HS-27A (cell line): Measurements from ENCODE around the gene PCNX1.
"Not testable (repeated sequence)": the region's sequence is repeated elsewhere in the genome, so short reads cannot be mapped to it uniquely, and the experiment has no call there.

Experiments used
- DNase-seq: peaks from one replicate; pipeline ENCODE4 v3.0.0-alpha.2; 2012; ENCODE audit warnings: low read depth, missing footprints

The PCNX1 gene

DNA sequence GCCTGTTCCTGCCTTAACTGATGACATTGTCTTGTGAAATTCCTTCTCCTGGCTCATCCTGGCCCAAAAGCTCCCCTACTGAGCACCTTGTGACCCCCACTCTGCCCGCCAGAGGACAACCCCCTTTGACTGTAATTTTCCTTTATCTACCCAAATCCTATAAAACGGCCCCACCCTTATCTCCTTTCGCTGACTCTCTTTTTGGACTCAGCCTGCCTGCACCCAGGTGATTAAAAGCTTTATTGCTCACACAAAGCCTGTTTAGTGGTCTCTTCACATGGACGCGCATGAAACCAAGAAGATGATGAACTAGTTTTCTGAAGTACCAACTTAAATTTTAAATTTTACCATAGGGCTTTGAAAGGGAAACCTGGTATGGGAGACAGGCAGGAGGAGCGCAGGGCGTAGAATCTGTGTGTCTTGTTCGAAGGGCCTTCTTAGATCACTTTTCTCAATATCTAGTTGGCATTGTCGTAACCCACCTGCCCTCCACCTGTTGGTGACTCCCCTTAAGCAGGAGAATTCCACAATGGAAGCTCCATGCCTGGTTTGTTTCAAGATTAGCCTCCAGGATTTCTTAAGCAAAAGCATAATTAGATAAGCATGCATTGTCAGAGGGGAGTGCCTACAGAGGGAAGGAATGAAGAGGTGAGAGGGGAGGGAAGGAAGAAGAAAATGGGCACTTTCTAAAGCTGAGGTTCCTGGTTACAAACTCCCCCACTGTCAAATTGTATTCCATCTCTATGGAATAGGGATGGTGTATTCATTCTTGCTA, 222.6 kb downstream of the PCNX1 start:
- not testable (repeated sequence) for DNase-seq

DNA sequence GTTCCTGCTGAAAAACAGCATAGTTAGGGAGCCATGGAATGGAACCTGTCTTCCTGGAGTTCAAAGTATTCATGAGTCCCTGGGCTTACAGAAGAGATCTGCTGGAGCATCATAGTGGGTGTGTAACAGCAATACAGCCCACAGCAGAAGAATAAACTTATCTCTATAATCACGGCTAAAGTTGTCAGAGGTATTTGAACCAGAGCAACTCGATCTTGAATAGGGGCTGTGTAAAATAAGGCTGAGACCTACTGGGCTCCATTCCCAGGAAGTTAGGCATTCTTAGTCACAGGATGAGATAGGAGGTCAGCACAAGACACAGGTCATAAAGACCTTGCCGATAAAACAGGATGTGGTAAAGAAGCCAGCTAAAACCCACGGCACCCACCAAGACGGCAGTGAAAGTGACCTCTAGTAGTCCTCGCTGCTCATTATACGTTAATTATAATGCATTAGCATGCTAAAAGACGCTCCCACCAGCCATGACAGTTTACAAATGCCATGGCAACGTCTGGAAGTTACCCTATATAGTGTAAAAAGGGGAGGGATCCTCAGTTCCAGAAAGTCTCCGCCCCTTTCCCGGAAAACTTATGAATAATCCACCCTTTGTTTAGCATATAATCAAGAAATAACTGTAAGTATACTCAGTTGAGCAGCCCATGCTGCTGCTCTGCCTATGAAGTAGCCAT, 223.4 kb downstream of the PCNX1 start:
- DNase-seq: no peak

DNA sequence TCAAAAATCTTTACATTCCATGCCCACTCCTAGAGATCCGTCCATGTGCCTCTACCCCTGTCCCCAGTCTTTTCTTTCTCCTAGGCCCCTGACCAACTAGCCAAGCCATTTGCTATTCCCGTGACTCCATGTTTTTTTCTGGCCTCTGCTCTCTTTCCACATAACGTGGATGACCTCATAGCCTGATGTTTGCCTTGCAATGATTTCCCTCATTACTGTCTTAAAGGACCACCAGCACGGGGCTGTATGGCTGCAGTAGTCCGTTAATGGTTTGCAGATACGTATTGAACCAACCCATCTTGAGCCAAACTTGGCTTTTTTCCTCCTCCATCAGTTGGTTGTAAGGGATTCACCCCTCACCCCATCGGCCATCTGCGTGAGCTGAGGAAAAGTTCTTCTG, 226.0 kb downstream of the PCNX1 start:
- no peak for DNase-seq

DNA sequence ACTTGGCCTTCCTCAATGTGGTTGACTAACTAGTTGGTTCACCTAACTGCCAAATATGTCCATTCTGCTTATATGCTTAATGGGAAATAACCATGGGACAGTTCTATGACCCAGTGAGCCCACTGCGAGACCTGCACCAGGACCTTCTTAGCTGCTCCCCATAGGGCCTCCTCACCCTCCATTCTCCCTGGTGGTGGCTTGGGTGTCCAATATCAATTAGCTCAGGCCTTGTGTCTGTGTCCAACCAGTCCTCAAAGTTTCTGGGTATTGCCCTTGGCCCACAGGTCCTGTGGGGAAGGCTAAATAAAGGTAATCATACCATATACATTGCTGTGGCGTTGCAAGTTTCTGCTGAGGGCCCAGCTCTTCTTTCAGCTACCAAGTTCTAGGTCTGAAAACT, 228.2 kb downstream of the PCNX1 start:
- no peak for DNase-seq

DNA sequence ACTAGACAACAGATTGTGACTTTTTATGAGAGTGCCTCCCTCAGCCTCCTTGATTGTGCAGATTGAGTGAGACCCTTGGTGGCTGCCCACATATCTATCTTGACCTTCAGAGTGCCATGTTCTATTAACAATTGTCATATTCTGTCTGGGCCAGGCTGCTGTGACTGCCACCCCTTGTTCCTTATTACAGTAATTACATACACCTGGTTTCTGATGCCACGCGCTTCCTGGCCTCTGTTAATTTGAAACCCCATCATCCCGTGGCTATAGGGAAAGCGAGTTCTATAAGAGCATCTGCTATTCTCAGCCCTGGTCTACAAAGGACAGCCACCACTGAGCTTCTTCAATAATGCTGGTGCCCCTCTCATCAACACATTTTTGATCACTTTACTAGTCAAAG, 228.7 kb downstream of the PCNX1 start:
- DNase-seq: no peak

DNA sequence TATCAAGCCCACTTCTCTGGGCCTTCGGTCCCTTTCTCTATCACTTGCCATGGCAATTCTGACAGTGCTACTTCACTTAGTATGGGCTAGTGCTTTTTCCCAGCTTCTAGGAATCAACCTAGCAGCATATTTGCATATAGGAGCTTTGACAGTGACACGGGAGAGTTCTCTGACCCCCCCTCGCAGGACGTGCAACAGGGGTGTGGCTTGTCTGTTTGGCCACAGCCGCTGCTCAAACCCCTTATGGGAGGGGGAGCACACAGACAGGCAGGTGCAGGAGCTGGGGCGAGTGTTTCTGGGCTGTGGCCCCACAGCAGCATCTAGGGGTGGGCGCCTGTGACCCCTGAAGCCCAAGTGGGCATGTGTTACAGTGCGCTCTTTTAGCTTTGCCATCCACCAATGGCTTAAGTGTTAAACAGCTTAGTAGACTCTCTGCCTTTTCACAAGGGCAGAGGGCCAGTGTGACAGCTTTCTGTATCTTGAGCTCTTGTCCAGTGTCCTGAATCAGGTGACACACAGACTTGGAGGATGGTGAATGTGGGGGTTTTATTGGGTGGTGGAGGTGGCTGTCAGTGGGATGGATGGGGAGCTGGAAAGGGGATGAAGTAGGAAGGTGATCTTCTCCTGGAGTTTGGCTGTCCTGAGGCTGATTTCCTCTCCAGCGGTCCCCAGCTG, 229.3 kb downstream of the PCNX1 start:
- DNase-seq: no peak

DNA sequence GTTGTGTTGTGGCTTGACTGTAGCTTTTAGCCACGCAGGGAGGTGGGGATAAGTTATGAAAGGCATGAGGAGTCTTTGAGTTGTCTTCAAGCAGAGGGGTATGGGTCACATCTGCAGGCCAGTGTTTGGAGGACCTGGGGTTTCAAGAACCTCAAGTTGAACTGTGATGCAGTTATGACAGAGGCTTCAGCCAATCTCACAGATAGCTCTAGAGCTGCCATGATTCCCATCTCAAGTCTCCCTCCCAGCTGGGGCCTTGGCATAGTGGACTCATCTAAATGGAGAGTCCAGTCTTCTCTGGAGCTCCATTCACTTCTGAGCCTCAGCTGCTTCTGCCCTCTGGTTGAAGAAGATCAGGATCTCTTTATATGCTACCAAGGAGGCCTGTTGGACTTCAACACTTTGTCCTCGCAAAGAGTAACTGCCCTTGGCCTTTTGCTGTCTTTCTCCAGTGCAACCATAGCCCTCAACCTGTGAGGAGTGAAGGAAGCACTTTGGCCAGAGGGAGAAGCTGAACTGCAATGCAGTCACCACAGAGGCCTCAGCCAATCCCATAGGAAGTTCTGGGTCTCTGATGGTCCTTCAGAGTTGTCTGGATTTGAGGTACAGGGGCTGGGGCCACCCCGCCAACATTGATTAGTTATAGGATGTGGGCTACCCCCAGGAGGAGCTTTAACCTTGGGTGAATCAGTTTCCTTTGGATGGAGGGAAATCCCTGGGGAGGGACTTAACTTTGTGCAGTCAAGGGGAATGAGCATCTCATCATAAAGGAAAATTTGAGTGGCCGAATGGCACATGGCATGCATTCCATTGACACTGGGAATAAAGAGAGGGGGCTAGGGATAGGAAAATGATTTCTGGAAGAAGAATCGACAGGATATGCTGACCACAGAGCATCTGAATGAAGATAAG, 230.5 kb downstream of the PCNX1 start:
- no peak for DNase-seq

DNA sequence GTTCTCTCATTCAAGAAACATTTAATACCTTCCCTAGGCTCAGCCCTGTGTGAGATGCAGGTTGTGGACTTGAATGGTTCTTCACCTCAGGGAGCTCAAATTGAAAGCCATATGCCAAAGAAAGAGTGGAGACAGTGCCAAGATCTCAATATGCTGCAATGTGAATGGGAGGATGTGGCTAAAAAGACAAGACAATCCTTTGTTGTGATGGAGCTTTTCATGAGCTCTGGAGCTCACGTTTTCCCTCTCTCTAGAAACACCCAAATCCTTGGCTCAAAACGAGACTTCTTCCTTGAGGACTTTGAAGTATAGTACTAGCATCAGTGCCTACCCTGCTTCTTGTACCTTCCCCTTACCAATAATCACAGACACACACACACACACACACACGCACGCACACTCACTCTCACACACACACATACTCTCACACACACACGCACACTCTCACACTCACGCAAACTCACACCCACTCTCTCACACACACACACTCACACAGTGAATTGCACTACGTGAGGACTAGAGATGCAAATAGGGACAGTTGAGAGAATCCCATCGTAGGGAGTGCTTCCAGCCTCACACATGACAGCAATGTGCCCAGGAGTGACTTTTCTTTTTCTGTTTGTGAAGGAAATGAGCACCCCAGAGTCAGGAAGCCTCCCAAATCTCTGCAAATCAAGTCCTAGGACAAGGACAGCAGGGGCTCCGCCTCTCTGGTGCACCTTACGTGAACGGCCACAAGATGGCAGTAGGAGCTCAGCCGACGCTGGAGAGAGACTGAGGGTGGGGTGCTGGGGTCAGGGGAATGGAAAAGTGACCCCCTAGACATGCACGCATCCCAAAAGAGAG, 231.4 kb downstream of the PCNX1 start:
- no peak for DNase-seq

DNA sequence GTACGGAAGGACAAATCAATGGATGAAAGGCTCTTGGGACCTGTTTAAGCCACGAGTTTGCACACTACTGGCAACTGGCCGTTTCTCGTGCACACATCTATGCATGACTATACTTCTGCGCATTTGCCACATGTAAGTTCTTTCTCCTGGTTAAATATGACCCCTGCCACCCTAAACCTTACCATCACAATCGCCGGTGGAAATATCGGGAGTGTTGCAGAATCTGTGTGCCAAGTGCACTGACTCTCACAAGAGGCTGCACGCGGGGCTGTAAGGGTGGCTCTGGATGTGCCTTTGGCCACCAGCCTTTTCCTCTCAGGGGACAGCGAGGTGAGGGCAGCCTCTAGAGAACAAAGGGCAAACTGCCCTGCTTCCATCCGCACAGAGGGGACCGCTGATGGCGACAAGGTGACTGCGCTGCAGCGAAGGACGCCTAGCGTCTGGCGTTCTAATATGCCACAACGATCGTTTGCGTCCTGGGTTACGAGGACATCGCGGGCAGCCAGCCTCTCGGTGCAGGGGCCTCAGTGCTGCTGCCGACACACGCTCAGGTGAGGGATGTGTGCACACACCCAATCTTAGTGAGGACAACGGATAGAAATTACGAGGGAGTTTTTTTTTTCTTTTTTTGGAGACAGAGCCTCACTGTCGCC, 232.2 kb downstream of the PCNX1 start:
- DNase-seq: no peak

DNA sequence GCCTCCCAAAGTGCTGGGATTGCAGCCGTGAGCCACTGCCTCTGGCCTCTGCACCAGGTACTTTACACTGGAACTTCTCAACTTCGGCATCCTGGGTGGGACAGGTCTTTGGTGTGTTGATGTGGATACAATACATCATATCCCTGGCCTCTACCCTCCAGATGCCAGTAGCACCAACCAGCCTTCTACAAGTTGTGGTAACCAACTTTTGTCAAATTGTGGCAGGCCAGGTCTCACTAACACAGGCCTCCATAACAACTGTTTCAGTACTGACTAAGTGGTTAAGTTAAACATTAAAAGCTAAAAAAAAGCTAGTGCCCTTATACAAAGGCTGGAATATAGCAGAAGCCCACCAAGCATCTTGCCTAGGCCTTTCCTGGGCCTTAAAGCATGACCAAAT, 232.9 kb downstream of the PCNX1 start:
- no peak for DNase-seq

DNA sequence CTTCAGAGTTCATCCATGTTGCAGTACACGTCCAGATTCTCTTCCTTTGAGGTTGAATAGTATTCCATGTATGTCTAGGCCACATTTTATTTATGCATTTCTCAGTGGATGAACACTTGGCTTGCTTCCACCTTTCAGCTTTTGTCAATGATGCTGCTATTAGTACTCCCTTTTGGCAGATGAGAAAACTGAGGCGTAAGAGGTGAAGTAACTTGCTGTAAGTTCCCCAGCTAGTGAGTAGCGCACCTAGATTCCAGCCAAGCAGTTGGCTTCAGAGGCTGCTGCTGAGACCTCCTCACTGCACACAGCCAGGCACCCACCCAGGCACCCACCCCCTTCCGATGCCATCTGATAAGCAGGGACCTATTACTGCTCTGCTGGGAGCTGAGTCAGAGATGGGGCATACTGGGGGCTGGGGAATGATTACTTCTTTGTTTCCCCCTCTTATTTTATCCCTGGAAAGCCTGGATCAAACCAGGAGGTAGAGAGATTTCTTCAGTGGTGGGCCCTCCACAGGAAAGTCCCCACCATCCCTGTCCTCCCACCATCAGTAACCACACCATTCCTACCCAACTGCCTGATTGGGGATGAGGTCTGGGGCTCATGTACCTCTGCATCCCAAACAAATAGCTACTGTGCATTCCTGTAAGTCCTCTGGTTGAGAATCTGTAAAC, 234.6 kb downstream of the PCNX1 start:
- DNase-seq: no peak

DNA sequence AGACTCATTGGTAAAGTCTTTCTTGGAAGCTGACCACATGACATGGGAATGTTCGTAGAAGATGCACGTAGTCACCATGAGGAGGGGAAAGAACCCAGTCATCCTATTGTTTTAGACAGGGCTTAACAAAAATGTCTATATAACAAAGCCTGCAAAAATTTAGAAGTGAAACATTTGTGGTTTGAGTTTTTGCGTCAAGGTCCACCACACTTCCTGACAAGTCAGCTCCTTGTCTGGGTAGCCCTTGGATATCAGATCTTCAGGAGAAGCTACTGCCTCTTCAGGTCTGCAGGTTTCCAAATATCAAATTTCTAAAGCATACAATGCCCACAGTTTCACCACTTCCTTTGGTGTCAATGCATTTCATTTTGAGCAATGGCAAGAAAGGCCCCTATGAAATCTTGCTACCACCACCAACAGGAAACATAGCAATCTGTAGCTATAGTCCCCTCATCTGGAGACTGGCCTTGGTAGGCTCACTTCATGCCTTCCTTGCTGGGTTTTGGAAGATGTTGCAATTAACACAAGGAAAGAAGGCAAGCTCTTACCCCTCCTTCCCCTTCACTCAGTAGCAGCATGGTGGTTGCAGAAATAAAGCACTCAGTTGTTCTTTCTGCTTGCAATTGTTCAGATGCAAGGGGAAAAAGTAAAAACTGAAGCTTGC, 235.2 kb downstream of the PCNX1 start:
- DNase-seq: peak; percentile 72

DNA sequence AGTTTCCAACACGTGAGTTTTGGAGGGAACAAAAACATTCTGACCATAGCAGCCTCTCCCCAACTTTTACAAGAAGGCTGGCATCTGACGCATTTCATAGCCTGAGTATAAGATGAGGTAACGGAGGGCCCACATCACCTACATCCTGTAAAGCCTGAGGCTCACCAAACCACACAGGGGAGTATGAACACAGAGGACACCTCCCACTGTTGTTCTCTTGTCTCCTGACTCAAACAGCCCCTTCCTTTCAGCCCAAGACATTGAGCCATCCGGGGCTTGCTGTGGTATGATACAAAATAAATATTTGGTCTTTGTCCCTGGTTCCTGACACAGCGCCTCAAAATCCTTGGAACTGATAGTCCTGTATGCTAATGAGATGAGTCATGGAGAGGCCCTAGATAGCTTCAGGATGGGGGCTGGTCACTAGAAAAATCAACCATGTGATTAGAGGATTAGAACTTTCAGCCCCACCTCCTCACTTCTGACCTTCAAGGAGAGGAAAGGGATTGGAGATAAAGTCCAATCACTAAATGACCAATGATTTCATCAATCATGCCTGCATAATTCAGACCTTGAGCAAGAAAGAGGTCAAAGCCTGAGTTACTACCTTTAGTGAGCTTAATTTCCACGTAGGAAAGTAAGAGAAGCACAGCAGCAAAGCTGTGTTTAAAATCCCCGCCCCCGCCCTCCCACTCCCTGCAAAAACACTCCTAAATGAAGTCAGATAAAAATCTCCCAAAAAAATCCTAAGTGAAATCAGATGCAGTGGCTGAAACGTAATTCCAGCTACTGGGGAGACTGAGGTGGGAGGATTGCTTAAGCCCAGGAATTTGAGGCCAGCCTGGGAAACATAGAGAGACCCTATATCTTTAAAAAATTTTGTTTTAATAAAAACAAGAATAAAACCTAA, 236.4 kb downstream of the PCNX1 start:
- DNase-seq: peak; percentile 27

DNA sequence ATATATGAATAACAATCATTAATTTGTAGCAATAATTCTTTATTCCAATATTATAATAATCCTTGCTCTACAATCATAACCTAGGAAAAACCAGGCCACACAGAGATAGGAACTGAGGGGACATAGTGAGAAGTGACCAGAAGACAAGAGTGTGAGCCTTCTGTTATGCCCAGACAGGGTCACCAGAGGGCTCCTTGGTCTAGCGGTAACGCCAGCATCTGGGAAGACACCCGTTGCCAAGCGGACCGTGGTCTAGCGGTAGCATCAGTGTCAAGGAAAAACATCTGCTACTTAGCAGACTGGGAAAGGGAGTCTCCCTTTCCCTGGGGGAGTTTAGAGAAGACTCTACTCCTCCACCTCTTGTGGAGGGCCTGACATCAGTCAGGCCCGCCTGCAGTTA, 240.1 kb downstream of the PCNX1 start:
- DNase-seq: not testable (repeated sequence)

DNA sequence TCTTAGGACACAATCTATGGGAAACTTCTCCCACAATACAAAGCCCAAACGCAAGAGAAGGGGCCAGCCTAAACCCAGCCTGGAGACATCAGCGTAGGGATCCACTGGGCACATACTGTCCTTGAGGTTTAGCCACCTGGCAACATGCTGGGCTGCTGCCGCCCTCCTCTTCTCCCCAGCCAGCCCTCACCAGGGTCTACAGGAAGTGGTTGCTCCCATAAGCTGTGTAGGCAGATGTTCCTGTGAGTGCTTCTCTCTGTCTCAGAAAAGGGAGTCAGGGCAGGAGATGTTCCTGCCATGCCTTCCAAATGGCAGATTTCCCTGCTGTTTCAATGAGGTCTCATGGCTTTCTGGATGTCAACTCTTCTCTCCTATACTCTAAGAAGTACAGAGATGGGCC, 241.4 kb downstream of the PCNX1 start:
- DNase-seq: no peak

DNA sequence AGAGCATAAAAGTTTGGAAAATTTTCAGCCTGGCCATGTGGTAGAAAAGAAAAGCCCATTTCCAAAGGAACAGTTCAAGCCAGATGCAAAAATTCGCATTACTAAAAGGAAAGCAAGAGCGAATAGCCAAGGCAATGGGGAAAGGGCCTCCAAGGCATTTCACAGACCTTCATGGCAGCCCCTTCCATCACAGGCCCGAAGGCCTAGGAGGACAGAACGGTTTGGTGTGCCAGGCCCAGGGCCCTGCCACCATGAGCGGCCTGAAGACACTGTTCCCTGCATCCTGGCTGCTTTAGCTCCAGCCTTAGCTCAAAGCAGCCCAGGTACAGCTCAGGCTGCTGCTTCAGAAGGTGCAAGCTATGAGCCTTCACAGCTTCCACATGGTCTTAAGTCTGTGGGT, 243.5 kb downstream of the PCNX1 start:
- no peak for DNase-seq

DNA sequence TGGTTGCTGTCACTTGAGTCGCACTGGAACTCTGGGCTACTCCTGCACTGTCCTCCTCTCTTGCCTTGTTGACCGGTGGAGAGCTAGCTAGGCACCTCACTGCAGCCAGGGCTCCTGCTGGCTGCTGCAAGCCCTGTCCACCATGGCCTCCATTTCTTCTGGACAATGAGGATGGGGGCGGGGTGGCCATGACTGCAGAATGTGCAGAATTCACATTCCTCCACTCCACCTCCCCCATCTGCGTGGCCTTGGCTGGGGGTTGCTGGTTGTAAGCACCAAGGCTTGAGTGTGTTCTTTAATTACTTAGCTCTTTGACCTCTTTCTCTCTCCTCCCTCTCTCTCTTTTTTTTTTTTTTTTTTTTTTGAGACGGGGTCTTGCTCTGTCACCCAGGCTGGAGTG, 248.5 kb downstream of the PCNX1 start:
- DNase-seq: no peak

DNA sequence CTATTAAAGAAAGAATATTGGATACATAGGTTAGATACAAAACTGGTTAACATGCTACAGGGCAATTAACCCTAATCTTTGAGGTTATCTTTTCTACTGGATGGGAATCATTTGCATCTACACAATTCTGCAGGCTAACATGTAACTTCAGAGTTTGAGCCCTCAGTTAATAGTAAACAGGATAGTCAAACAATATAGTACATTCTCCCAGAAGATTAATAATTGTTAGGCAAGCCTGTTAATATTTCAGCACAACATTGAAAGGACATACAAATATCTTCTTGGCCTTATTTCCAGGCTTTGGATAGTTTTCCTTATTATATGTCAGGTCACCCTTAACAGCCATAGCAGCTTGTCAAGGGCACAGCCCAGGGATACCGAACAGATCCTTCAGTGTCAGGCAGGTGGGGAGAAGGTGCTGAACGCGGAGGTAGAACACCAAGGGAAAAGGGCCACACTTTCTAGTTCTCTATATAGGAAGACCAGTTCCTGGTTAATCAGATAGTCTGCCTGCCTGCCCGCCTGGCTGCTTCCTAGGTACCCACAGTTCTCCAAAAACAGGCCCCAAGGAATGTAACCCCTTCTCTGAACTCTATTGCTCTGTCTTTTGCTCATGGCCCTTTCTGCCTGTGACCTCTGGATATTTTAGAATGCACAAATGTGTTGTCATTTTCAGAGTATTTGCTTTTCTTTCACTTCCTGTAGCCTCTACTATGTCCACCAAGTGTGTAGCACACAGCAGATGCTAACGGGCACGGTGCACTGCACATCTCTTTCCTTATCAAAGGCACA, 256.0 kb downstream of the PCNX1 start:
- DNase-seq: no peak
